GM19463 (cell line): ENCODE results near the gene PRDM10.

Experiments used
- ATAC-seq: cut with Tn5 transposase; IDR thresholded peaks from one replicate; pipeline ENCODE4 v1.9.1; 2021; ENCODE audit warnings: mild to moderate bottlenecking, moderate library complexity; ENCODE audit not compliant: unreplicated experiment

Gene PRDM10

DNA sequence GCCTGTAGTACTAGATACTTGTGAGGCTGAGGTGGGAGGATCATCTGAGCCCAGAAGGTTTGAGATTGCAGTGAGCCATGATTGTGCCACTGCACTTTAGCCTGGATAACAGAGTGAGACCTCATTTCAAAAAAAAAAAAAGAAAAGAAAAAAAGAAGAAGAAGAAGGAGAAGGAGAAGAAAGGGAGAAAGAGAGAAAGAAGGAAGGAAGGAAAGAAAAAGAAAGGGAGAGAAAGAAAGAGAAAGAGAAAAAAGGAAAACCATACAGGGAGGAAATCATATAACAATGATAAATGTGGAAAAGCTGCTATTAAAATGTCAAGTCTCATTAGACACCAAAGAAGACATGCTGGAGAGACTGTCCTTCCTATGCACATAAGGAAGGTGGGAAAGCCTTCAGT lies 5.7 kb upstream of the PRDM10 start:
- no peak for ATAC-seq

- ATAC-seq = no peak
Measured at GRCh38 chr11:130006929-130007328, 4.3 kb upstream of the PRDM10 start.

DNA sequence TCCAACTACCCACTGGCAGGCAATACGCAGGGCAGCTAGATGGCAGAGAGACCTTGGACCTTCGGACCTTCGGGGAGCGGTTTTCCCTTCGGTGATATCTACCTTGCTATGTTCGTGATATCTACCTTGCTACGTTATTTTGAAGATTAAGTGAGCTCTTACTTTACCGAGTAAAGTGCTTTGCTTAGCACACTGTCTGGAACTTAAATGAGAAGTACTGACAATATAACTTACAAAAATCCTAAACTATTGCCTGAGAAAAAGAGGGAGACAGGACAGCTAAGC lies 1.0 kb upstream of the PRDM10 start:
- no peak for ATAC-seq

- peak; percentile 72 for ATAC-seq
Measured at GRCh38 chr11:130002846-130003716, 446 bp upstream of the PRDM10 start.

- ATAC-seq = peak; percentile 18
Measured at GRCh38 chr11:130001461-130002351, 929 bp downstream of the PRDM10 start.

DNA sequence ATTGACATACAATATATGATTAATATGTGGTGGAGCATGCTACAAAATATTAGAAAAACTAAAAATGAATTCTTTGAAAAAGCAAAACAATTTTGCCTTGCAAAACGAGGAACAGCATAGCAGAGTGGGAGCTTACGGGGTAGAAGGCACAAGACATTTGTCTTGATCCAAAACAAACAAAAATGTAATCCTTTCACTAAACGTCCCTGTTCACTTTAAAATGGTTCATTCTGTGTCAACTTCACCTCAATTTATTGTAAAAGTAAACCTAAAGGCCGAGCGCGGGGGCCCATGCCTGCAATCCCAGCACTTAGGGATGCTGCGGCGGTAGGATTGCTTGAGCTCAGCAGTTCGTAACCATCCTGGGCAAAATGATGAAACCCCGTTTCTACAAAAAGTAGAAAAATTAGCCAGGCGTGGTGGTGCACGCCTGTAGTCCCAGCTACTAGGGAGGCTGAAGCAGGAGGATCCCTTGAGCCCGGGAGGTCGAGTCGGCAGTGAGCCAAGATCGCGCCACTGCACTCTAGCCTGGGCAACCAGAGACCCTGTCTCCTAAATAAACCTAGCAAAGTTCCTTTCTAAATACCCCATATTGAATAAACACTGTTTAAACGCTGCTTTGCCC lies 2.0 kb downstream of the PRDM10 start:
- no peak for ATAC-seq

- no peak for ATAC-seq
Measured at GRCh38 chr11:129999407-129999806, 3.2 kb downstream of the PRDM10 start.

DNA sequence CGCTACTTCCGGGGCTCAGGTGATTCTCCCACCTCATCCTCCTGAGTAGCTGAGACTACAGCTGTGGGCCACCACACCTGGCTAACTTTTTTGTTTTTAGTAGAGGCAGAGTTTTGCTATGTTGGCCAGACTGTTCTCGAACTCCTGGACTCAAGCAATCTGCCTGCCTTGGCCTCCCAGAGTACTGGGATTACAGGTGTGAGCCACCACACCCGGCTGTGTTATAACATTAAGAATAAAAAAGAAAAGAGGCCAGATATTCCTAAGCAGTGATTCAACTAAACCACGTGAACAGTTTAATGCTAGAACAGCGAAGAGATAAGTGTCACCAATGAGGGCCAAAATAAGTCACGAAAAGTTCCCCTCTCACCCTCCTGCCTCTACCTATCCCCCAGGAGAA lies 3.7 kb downstream of the PRDM10 start:
- no peak for ATAC-seq

GRCh38 chr11:129998107-129998506 lies 4.5 kb downstream of the PRDM10 start:
- no peak for ATAC-seq

DNA sequence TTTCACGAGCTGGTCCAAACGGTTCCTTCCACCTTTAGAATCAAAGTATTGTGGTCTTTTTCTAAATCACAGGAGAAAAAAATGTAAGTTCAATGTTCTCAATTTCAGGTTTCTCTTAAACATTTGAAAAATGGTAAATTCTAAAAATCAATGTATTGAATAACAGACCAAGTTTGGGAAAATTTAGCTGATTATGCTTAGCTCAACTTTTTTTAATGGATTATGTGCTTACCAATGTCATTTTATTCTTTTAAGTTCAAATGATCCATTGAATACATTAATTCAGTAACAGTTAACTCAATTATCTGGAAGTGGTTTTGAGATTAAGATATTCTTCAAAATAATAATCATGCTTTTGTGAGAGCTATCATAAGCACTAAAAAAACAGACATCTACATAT lies 5.1 kb downstream of the PRDM10 start:
- ATAC-seq = no peak

DNA sequence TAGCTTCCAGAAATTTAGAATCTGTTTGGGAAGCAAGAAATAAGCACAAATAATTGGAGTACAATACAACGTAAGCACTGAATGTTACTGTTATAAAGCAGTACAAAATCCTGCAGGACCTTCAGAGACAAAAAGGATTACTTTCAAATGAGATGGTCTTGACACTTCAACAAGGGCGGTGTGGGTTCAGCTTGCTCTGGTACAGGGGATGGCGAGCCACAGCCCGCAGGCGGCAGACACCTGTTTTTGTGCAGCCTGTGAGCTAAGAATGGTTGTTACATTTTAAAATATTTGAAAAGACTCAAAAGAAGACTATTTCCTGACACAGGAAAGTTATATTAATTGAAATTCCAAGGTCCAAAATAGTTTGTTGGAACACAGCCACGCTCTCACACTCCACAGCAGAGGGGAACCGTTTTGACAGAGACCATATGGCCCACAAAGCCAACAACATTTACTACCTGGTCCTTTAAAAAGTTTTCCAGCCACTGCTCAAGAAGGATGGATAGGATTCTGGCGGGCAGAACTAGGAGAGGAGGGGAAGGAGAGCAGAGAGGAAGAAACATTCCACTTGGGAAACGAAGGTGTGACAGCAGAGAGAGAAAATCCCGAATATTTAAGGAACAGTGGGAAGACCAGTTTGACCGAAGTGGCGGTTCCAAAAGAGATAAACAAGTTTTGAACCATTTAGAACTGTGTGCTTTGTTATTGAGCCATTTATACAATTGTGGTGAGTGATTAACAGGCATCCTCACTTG lies 6.3 kb downstream of the PRDM10 start:
- ATAC-seq = no peak

DNA sequence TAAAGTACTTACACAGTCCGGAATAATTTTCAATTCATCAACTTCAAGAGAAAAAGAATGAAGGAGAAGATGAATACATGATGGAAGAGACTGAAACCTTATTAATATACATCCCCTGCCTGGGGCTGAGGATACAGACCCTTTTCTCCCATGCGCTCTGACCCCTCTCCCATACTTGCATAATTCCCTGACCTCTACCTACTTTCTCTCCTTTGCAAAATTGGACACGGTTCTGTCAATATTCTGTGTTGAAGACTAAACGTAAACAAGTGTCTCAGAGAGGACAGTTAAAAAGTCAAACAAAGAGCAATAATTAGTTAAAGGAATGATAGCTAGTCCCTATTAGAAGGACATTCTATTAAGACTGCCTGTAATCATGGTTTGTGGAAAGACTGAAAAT lies 7.5 kb downstream of the PRDM10 start:
- ATAC-seq = no peak

GRCh38 chr11:129992161-129992944 lies 10.3 kb downstream of the PRDM10 start:
- ATAC-seq = no peak

DNA sequence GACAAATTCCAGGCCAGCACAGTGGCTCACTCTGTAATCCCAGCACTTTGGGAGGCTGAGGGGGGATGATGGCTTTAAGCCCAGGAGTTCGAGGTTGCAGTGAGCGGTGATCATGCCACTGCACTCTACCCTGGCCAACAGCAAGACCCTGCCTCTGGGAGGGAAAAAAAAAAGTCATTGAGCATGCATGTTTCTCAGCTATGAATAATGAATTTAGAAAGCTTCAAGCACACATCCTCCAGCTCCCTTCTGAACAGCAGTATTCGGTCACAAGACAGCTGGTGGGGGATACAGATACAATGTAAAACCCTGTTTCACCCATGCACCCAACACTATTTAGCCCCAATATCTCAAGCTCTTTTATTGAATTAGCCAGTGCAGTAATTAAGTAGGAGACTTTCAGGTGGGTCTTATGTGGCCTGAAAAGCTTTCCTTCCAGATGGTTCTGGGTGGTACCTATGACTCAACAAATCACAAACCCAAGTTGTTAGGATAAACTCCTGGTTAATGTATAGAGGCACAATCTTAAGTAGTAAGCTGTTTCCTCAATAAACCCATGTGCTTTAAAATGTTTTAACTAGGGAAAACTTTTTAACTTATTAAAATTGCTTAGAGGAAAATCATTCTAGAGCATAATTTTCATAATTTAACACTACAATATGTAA lies 13.4 kb downstream of the PRDM10 start:
- ATAC-seq = no peak

- no peak for ATAC-seq
Measured at GRCh38 chr11:129987950-129988349, 14.7 kb downstream of the PRDM10 start.

DNA sequence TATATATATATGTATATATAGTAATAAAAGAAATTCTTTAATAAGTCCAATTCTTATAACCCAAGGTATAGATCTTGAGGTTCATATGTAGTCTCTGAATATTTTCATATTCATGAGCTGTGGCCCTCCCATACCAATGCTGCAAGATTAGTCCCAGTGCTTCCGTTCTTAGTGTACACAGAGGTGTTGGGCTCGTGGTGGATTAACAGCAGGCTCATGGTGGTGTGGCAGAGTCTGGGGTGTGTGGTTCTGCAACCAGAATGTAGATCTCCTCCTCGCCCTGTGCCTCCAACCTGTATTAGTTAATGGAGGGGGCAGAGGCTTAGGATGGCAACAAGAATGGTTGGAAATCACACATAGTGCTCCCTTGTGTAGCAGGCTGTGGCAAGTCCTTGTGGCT lies 16.8 kb downstream of the PRDM10 start:
- ATAC-seq = no peak

DNA sequence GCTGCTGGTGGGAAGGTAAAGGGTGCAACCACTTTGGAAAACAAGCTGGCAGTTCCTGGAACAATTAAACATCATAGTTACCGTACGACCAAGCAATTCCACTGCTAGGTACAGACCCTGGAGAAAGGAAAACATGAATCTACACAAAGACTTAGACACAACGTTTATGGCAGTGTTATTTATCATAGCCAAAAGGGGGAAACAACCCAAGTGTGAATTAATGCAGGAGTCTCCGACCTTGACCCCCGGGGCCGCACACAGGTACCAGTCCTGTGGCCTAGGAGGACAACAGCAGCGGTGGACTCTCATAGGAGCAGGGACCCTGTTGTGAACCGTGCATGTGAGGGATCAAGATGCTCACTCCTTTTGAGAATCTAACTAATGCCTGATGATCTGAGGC lies 22.5 kb downstream of the PRDM10 start:
- no peak for ATAC-seq

DNA sequence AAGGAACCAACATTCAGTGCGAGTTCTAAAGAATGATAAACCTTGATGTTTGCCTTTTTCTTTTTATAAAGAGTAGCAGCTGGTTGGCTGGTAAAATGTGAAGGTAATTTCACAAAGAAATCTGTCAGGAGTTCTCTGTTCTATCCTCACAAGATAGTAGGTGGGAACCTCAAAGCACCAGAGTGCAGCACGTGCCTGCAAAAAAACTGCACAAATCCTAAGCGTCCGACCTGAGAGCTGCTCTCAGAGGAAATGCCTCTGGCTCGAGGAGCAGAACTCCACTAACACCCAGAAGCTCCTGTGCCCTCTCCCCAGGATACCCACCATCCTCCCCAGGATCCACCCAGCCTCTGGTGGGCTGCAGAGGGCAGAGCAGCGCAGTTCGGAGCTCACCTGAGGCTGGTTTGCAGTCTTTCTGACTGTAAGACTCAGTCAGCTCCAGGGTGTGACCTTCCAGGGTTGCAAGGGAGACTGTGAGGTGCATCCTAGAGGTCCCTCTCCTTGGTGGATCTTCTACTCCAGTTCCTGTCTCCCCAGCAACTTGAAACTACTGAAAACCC lies 23.5 kb downstream of the PRDM10 start:
- ATAC-seq = no peak

GRCh38 chr11:129978447-129978846 lies 24.2 kb downstream of the PRDM10 start:
- no peak for ATAC-seq
